PFSK-1 (cell line): ENCODE data around the gene TP53INP2.

Experiments
- POLR2AphosphoS5 ChIP-seq: IDR thresholded peaks from 2 replicates; pipeline ENCODE4 v1.6.1; 2012; ENCODE audit warnings: low read depth, mild to moderate bottlenecking, control low read depth, low read length, moderate library complexity
- REST ChIP-seq, 2 experiments: IDR thresholded peaks; 2 replicates each; pipeline versions ENCODE4 v1.6.1 to v1.8.0; 2011 to 2012; ENCODE audit warnings: low read depth in 2 of 2, low read length in 2 of 2, control low read depth in 1 of 2, inconsistent platforms in 1 of 2, mild to moderate bottlenecking in 1 of 2, moderate library complexity in 1 of 2; ENCODE audit not compliant: insufficient read depth in 1 of 2
- TAF1 ChIP-seq: IDR thresholded peaks from 2 replicates; pipeline ENCODE4 v1.6.1; 2012; ENCODE audit warnings: low read length, control low read depth, borderline replicate concordance; ENCODE audit not compliant: insufficient read depth

GRCh38 chr20:34744847-34745246, 40.7 kb downstream of the TP53INP2 start:
- no peak for TF ChIP-seq POLR2AphosphoS5
- no peak for TF ChIP-seq TAF1
- TF ChIP-seq REST (IDR thresholded peaks at IDR 0.05; ENCODE audit: insufficient read depth in 1 of 2, low read depth in 2 of 2, low read length in 2 of 2), result no peak
